GM19238 (cell line): ENCODE results near the gene DNAH6.
"Not testable (repeated sequence)": the region's sequence is repeated elsewhere in the genome, so short reads cannot be mapped to it uniquely, and the experiment has no call there.

Experiments used
- DNase-seq: peaks from one replicate; pipeline ENCODE4 v3.0.0; 2011; ENCODE audit warnings: low spot score; ENCODE audit not compliant: insufficient read length

DNAH6 gene

GRCh38 chr2:84748341-84748740 lies 232.0 kb downstream of the DNAH6 start:
- no peak for DNase-seq

DNA sequence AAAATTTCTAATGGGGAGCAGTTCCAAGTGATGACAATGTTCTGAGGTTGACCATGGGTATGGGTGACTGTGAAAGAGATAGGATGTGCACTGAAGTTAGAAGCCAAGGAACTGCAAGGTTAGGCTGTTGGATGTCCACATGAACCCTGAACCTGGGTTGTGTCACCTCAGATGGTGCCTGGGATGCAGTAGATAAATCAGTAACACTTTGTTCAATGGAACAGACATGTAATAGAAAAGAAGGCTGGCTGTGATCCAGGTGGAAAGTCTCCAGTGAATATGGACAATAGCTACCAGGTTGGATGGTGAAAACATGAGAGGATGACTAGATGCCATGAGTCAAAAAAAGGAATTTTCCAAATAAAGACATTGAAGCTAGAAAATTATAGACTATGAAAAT lies 233.1 kb downstream of the DNAH6 start:
- no peak for DNase-seq

GRCh38 chr2:84755096-84755495 lies 238.8 kb downstream of the DNAH6 start:
- DNase-seq = no peak

- no peak for DNase-seq
These were observed 241.3 kb downstream of the DNAH6 start for GRCh38 chr2:84757648-84758047.

- no peak for DNase-seq
These were observed 250.5 kb downstream of the DNAH6 start for GRCh38 chr2:84766791-84767190.

DNA sequence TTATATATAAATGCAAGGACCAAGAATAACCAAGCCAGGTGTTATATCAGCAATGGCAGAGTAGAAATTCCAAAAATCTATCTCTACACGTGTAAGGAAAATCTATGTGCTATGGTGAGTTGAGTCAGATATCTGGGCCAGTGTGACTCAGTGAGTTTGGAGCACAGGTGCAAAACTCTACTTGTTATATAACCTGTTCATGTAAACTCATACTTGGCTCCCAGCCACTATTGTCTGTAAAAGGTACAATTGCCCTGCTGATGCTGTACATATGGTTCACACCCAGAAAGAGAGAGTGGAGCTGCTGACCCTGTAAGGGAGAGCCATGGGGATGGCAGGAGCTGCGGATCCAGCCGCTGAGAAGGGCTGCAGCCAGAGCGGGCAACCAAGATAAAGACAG lies 252.5 kb downstream of the DNAH6 start:
- no peak for DNase-seq

DNA sequence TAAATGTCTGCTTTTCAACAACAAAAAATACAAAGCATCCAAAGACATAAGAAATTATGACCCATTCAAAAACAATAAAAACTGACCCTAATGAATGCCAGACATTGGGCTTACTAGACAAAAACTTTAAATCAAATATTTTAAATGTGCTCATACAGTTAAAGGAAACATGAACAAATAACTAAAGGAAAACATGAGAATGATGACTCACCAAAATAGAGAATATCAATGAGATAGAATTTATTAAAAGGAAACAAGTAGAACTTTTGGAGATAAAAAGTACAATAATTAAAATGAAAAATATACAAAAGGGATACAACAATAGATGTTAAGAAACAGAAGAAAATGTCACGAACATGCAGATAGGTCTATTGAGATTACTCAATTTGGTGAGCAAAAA lies 254.0 kb downstream of the DNAH6 start:
- DNase-seq = no peak

GRCh38 chr2:84771251-84771650 lies 255.0 kb downstream of the DNAH6 start:
- no peak for DNase-seq

DNA sequence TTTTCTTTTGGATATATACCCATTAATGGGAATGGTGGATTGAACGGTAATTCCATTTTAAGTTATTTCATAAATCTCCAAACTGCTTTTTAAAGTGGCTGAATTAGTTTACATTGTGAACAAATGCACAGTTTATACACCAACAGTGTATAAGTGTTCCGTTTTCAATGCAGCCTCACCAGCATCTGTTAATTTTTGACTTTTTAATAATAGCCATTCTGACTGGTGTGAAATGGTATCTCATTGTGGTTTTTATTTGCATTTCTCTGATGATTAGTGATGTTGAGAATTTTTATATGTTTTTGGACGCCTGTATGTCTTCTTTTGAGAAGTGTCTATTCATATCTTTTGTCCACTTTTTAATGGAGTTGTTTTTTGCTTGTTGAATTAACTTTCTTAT lies 257.3 kb downstream of the DNAH6 start:
- DNase-seq = not testable (repeated sequence)

GRCh38 chr2:84776011-84776410 lies 259.7 kb downstream of the DNAH6 start:
- DNase-seq = no peak

DNA sequence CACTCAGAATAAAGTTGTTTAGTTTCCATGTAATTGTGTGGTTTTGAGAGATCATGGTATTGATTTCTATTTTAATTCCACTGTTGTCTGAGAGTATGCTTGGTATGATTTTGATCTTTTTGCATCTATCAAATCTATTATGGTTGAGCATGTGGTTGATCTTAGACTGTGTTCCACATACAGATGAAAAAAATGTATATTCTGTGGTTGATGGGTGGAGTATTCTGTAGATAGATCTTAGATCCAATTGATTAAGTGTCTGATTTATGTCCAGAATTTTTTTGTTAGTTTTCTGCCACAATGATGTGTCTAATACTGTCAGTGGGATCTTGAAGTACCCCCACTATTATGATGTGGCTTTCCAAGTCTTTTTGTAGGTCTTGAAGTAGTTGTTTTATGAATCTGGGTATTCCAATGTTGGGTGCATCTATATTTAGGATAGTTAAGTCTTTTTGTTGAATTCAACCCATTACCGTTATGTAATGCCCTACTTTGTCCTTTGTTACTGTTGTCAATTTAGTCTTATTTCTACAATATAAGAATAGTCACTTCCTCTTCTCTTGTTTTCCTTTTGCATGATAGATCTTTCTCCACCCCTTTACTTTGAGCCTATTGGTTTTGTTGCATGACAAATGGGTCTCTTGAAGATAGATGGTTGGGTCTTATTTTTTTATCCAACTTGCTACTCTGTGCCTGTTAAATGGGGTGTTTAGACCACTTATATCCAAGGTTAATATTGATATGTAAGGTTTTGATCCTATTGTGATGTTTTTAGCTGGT lies 262.8 kb downstream of the DNAH6 start:
- DNase-seq = no peak

GRCh38 chr2:84779781-84780180 lies 263.5 kb downstream of the DNAH6 start:
- DNase-seq = no peak

DNA sequence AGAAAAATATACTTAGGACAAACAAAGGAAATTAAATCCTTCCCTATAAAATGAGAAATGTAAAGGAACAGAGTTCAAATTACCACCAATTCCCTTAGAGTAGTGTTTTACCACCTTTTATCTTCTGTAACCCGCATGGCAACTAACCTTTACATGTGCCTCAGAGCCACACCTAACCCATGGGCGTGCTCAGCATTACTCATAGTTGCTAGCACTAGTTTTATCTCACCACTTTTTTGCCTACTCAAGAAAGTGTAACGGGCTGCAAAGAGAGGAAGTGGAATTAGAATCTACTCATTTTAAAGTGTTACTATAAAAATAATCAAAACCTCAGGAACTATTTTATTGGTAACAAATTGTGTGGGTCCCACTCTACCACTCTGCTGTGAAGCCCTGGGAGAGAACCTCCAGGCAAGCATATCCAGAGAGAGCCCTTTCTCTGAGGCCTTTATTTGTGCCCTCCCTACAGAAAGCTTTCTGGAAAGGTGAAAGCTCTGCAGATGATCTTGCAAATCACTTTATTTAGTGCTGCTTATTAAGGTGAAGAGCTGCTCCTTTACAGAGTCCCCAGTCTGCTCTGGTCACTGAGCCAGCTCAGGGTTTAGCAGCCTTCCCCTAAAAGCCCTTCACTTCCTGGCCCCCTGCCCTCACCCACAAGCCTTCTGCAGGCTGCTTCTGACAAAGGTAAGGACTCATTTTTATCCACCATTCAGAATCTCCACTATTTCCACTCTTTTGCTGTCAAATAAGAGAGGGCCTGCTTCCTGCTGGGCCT lies 265.8 kb downstream of the DNAH6 start:
- no peak for DNase-seq

- no peak for DNase-seq
These were observed 266.6 kb downstream of the DNAH6 start for GRCh38 chr2:84782717-84783442.

- DNase-seq = no peak
These were observed 269.7 kb downstream of the DNAH6 start for GRCh38 chr2:84785950-84786349.

DNA sequence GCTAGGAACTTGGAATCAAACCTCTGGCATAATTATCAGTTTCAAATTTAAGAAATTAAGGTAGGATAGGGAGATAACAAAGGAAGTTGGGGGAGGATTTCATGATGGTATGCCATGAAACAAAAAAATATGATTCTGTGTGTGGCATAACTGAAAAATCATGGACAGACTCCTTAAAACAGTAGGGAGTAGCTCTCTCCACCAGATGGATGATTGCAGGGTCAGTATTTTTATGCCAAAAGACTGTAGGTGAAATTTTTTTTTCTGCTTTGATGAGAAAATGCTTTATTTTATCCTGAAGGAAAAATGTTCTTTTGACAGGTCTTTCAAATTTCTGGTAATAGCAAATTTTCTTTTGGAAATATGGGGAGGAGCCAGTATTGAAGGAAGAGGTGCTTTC lies 270.3 kb downstream of the DNAH6 start:
- no peak for DNase-seq

DNA sequence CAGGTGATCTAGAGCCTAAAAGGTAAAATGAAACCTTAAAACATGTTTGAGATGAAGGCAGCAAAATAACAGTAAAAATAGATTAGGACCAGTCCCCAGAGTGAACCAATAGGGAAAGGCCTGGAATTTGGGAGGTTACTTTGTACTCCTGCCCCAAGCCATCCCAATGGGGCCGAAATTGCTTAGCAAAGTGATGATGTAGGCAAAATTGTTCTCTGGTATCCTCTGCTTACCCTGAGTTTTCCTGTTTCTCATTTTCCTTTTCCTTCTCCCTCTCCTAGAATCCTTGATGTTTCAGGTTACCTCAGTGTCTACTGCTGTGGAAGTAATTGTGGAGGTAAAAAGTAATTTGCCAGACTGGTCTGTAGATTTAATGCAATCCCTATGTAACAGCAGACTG lies 271.7 kb downstream of the DNAH6 start:
- DNase-seq = no peak

- DNase-seq = no peak
These were observed 272.2 kb downstream of the DNAH6 start for GRCh38 chr2:84788498-84788897.

GRCh38 chr2:84792856-84793522 lies 276.7 kb downstream of the DNAH6 start:
- DNase-seq = no peak

- DNase-seq = no peak
These were observed 277.3 kb downstream of the DNAH6 start for GRCh38 chr2:84793641-84794040.

GRCh38 chr2:84796798-84797197 lies 280.5 kb downstream of the DNAH6 start:
- DNase-seq = no peak

DNA sequence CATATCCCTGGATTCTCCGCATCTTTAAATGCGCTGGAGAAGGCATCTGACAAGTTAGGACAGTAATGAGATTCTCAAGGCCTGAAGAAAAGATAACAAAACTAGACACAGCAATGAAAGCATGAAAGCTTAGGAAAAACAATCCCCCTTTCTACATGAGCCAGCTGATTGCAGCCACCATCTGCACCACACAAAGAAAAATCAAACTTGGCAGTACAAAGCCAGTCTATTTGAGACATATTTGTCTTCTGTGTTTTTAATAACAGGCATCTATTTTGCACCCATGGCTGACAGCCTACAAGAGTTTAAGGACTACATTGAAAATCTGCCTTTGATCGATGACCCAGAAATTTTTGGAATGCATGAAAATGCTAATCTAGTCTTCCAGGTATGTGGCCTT lies 281.0 kb downstream of the DNAH6 start:
- DNase-seq = no peak
